Ishikawa (cell line): ENCODE measurements around the gene SLAMF8.

Source experiments
- CEBPB ChIP-seq: IDR thresholded peaks from 2 replicates; pipeline ENCODE4 v1.6.1; 2012
- CREB1 ChIP-seq: IDR thresholded peaks from 2 replicates; pipeline ENCODE4 v1.6.1; 2012; ENCODE audit warnings: low read depth
- EGR1 ChIP-seq: IDR thresholded peaks from 2 replicates; pipeline ENCODE4 v1.6.1; 2012
- EP300 ChIP-seq: IDR thresholded peaks from 2 replicates; pipeline ENCODE4 v1.6.1; 2012; ENCODE audit warnings: borderline replicate concordance
- FOXM1 ChIP-seq: IDR thresholded peaks from 2 replicates; pipeline ENCODE4 v1.6.1; 2012; ENCODE audit warnings: low read depth, borderline replicate concordance
- RAD21 ChIP-seq: IDR thresholded peaks from 2 replicates; pipeline ENCODE4 v1.6.1; 2012; ENCODE audit warnings: low read depth
- TAF1 ChIP-seq: IDR thresholded peaks from 2 replicates; pipeline ENCODE4 v1.6.1; 2012; ENCODE audit warnings: low read depth, mild to moderate bottlenecking
- ZBTB7A ChIP-seq: IDR thresholded peaks from 2 replicates; pipeline ENCODE4 v1.6.1; 2012; ENCODE audit warnings: low read depth
- TF ChIP-seq, protein P1 (sequence below): IDR thresholded peaks from 2 replicates; pipeline ENCODE4 v1.6.1; 2012
- TF ChIP-seq, protein P2 (sequence below): IDR thresholded peaks from 2 replicates; pipeline ENCODE4 v1.6.1; 2012
- TF ChIP-seq, protein P3 (sequence below): IDR thresholded peaks from 2 replicates; pipeline ENCODE4 v1.6.1; 2012; ENCODE audit warnings: low read depth, mild to moderate bottlenecking

DNA sequence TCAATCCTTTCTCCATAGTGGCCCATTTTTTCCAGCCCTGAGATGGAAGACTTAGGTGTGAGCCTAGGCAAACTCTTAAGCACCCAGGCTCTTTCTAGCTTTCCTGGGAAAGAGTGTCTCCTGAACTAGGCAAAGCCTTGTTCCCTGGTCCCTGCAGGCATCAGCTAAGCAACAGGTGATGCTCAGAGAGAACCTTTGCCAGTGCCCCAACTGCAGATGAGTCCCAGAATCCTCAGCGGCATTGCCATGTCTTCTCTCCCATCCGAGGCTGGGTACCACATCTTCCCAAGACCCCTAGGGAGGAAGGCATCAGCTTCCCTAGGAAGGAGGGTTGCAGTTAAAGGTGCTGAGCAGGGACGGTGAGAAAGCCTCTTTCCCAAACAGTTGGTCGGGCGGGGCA, 44.0 kb downstream of the SLAMF8 start:
- TF ChIP-seq, protein P1, sequence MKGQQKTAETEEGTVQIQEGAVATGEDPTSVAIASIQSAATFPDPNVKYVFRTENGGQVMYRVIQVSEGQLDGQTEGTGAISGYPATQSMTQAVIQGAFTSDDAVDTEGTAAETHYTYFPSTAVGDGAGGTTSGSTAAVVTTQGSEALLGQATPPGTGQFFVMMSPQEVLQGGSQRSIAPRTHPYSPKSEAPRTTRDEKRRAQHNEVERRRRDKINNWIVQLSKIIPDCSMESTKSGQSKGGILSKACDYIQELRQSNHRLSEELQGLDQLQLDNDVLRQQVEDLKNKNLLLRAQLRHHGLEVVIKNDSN = no peak
- TF ChIP-seq, protein P2, sequence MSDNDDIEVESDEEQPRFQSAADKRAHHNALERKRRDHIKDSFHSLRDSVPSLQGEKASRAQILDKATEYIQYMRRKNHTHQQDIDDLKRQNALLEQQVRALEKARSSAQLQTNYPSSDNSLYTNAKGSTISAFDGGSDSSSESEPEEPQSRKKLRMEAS = no peak
- TF ChIP-seq, protein P3, sequence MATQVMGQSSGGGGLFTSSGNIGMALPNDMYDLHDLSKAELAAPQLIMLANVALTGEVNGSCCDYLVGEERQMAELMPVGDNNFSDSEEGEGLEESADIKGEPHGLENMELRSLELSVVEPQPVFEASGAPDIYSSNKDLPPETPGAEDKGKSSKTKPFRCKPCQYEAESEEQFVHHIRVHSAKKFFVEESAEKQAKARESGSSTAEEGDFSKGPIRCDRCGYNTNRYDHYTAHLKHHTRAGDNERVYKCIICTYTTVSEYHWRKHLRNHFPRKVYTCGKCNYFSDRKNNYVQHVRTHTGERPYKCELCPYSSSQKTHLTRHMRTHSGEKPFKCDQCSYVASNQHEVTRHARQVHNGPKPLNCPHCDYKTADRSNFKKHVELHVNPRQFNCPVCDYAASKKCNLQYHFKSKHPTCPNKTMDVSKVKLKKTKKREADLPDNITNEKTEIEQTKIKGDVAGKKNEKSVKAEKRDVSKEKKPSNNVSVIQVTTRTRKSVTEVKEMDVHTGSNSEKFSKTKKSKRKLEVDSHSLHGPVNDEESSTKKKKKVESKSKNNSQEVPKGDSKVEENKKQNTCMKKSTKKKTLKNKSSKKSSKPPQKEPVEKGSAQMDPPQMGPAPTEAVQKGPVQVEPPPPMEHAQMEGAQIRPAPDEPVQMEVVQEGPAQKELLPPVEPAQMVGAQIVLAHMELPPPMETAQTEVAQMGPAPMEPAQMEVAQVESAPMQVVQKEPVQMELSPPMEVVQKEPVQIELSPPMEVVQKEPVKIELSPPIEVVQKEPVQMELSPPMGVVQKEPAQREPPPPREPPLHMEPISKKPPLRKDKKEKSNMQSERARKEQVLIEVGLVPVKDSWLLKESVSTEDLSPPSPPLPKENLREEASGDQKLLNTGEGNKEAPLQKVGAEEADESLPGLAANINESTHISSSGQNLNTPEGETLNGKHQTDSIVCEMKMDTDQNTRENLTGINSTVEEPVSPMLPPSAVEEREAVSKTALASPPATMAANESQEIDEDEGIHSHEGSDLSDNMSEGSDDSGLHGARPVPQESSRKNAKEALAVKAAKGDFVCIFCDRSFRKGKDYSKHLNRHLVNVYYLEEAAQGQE = no peak
- TF ChIP-seq TAF1 = no peak
- TF ChIP-seq FOXM1 = no peak
- TF ChIP-seq CREB1 = no peak
- TF ChIP-seq CEBPB = no peak
- no peak for TF ChIP-seq EGR1
- TF ChIP-seq EP300 = no peak
- TF ChIP-seq ZBTB7A = no peak
- no peak for TF ChIP-seq RAD21
